NOMO-1 (cell line): ENCODE measurements around the gene OGDH.

Experiments used
- DNase-seq, 2 experiments: peaks; one replicate each; lab custom pipeline; 2025; ENCODE audit not compliant: unreplicated experiment in 2 of 2; lab: John Stamatoyannopoulos, UW

OGDH gene

DNA sequence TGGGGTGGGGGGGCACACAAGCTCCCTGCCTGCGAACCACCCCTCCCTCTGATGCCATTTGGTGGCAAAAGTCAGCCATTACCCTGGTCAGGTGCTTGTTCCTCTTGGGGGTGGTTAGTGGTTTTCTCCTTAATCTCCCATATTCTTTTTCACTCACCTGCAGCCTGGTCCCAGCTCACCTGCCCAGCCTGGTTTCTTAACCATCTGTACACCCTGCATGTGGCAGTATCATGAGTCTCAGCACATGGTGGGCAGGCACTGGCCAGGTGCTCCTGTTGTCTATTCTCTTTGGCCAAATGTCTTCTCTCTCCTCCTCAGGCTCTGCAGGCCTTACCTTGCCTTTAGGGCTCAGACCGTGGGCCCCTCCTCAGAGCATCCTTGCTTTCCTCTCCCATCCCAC, 30.5 kb downstream of the OGDH start:
- DNase-seq = no peak

DNA sequence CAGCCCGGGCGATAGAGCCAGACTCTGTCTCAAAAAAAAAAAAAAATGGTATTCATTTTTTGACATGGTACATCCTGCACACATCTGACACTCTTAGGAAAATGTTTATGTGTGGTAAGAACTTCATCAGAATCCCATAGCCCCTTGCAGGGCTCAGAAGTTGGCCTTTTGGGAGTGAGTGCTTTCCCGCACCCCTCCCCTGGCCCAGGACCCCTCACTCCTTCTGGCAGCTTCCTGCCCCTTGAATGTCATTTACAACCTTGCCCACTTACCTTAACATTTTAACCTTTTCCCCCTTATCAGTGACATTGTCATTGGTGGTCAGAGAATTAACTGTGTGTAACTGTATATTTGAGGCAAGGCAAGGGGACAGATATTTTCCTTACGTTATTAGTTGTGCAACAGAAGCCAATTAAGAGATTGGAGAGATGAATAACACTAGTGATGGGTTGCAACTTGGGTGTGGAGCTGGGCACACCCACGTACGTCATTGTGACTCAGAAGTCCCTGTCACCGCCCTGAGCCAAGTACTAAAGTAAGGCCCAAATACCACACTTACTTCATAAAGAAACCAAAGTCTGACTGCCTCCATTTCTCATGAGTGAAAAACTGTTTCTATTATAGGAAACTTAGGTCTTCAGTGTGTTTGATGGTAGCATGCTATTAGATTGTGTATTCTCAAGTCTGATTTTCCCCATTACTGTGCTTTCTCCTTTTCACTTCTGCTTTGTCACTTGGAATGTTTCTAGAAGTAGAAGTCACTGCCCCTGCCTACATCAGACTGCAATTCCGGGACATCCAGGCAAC, 31.6 kb downstream of the OGDH start:
- DNase-seq = peak; percentile 84 to 85

DNA sequence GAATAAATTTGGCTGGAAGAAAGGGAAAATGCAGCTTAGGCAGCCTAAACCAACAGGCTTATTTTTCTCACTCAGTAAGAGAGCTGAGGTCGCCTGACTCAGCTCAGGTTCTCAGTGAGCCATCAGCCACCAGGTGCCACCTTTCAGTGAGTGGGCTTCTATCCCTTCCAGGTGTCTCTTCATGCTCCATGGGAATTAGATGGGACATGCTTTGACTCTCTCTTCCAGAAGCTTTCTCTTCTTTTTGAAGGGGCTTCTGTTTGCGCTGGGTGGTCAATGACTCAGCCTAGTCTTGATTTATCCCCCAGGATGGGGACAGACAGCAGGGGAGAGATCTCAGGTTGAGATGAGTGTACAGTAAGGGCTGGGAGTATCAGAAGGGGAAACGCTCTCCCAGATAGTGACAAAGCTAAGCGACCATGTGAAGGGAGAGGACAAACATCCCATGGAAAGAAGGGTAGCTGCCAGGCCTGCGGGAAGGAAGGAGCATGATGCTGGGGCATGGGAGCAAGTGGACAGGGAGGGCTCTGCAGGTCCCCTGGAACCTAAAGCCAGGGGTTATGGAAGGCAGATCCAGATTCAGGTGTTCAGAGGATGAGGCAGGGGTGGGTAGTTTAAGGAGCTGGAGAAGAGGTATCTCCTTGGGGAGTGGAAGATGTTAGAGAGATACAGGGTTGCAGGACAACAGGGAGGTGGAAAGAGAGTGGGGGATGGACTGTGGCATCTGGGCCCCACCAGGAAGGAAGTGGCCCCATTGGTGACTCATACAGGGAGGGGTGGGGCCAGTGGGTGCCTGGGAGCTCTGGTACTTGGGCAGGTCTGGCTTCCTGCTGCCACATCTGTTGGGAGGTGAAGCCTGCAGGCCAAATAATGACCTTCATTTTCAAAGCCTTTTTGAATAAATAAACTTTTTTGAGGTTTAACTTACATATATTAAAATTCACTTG, 32.5 kb downstream of the OGDH start:
- DNase-seq = peak; percentile 82 to 94

DNA sequence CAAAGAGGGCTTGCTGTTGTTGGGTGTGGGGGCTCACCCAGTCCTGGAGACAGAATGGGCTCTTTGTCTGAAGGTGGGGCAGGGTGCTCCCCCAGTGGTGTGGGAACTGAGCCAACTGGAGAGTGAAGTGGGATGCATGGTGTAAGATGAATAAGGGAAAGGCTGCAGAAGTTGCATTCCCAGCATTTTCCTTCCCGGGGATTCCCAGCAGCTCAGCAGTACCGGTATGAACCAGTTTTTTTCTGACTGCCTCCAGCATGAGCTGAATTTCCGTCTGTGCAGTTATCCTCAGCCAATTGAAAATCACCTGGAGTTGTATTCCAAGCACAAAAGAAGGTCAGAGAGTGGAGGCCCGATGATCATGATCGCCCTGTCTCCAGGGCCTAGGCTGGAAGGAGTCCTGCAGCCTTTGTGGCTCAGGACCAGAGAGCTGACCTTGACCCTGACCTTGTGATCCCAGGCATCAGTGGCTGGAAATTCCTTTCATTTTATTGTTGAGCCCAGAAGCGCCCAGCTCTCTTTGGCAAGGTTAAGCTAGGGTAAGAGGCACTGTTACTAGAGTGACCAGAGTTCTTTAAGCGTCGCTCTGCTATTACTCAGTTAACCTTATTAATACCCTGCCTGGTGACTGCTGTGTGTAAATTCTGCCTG, 33.4 kb downstream of the OGDH start:
- no peak for DNase-seq

DNA sequence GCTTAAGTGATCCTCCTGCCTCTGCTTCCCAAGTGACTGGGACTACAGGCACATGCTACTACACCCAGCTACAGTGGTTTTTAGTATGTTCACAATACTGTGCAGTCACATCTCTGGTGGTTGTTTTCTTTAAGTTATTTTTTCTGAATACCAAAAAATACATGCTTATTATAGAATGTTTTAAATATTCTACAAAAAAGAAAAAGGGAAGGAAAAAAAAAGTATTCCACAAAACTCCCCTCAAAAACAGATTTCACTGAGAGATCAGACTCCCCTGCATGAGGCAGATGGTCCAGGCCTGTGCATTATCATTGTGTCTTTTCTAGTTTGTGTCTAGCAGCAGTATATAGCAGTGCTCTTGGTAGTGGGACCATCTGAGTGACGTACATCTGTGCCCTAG, 36.8 kb downstream of the OGDH start:
- DNase-seq = no peak

DNA sequence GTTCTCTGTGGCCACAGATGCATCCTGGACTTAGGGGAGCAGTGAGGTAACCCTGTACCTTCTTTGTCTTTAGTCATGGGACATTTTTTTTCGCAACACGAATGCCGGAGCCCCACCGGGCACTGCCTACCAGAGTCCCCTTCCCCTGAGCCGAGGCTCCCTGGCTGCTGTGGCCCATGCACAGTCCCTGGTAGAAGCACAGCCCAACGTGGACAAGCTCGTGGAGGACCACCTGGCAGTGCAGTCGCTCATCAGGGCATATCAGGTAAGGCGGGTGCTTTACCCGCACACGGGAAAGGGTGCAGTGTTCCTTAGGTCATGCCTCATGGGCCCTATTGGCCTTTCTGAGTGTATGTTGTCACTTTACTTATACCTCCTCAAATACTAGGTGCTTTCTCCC, 38.8 kb downstream of the OGDH start:
- no peak for DNase-seq

DNA sequence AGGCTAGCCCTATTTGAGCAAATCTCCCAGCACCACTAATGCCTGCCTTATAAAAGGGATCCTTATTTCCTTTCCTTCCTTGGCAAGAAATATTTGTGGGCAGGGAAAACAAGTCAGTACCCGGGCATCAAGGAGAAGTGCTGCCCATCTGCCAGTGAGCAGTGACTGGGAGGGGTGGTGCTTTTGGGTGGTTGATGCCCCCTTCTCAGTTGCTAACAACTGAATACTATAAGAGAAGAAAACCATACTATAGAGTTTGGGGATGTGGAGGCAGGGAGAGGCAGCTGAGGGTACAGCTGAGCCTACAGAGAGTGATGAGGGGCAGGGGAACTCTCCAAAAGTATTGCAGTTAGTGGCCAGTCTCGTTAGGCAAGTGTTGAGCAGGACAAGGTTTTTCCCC, 39.3 kb downstream of the OGDH start:
- no peak for DNase-seq

DNA sequence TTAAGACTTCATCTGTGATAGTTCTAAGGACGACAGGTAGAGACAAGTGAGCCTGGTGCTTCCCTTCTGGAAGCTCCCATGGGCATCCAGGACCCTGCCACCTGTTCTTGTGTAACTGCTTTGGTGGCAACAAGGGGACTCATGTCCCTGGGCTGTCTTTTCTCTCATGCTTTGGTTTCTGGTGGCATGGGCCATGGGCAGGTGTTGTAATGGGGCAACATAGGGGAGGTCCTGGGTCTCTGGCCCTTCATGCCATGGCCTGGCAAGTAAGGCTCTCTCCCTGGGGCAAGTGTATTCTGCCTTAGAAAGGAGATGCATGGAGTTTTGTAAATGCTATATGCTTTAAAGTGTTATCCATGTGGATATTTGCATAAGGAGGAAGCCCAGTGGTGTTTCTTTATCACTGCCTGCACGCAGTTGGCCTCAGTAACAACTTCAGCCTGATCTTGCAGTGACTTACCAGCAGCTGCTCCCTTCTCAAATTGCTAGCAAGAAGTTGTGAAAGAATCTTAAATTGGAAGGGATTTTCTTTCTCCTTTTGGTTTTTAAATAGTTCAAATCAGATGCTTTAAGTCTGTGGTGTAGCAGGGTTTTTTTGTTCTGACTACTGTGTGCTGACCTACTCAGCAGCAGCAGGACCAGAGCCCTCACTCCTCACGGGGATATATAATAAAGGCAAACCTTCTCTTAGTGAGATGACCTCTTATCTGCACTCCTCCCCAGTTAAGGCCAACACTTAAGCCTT, 39.9 kb downstream of the OGDH start:
- DNase-seq = peak in 1 of 2 experiments; percentile 9

DNA sequence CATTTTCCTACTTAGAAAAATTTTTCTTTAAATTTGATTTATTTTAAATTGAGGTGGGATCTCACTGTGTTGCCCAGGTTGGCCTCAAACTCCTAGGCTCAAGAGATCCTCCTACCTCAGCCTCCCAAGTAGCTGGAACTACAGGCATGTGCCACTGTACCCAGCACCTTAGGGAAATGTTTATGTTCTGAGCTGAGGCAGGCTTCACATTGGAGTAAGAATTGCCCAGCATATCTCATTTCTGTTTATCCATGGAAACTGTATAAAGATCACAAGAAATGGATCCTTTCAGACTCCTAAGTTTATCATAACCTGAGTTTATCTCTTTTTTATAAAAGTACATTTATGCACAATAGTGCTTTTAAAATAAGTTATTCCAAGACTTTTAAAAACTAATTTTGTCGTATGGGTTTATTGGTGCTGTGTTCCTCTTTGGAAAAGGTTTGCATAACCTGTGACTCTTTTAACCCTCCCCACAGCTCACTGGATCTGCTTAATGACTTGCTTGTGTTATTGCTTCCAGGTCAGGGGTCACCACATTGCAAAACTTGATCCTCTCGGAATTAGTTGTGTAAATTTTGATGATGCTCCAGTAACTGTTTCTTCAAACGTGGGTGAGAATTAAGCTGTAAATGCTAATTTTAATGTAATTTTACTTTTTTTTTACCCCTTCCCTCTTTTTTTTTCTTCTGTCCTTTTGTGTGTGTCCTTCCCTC, 40.7 kb downstream of the OGDH start:
- no peak for DNase-seq

DNA sequence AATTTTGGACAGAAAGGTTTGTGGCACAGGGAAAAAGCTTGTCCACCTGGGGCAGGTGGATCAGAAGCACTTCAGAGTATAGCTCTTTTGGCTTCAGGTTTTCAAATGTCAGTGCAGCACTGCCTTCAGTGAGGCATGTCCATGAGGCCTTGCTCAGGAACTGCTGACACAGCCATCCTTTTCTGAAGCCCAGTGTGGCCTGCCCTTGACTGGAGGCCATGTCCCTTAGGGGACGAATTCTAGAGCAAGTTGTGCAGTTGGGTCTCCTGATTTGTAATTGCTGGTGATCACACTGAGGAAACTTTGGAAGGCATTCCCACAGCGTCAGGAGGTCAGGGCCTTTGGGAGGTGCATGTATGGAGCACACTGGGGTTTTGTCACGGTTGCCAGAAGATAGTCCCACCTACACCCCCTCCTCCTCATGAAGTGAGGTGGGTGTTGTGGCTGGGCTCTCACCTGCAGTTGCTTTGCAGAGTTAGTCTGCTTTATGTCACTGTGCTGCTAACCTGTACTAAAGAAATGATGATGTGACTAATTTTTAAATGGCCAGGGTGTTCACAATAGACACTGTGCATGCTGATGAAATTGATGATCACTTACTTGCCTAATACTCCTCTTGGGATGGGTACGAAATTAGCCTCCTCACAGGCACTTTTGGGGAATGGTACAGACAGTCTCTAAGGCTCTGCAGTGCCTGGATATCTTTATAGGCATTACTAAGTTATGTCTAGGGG, 41.7 kb downstream of the OGDH start:
- DNase-seq = no peak

DNA sequence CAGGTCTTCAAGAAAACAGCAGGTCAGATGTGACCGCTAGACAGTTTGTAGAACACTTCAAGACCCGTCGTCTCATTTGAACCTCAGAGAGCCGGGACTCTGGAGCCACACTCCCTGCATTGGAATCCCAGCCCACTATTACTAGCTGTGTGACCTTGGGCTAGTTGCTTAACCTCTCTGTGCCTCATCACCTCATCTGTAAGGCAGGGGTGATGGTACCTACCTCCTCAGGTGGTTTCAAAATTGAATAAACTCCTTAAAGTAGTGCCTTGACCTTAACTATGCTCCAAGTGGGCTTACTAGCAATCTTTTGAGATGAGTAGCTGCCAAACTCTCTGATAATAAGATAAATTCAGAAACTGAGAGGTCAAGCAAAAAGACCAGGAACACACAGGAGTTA, 43.8 kb downstream of the OGDH start:
- DNase-seq = no peak

DNA sequence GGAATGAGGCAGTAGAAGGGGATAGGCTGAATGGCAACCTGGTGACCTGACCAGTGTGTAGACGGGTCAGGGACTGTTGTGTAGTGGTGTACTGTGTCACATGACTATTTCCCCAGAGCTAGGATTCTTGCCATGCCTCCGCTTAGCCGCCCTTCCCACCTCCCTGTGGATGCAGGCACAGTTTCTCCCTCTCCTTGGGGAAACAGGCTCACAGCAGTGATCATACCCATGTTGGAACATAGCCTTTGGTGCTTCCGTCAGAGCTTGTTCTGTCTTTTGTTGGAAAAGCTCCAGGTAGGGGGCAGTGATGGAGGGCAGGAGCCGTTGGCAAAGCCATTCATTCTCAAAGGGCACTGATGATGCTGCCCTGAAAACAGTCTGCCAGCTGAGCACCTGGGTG, 44.3 kb downstream of the OGDH start:
- no peak for DNase-seq

DNA sequence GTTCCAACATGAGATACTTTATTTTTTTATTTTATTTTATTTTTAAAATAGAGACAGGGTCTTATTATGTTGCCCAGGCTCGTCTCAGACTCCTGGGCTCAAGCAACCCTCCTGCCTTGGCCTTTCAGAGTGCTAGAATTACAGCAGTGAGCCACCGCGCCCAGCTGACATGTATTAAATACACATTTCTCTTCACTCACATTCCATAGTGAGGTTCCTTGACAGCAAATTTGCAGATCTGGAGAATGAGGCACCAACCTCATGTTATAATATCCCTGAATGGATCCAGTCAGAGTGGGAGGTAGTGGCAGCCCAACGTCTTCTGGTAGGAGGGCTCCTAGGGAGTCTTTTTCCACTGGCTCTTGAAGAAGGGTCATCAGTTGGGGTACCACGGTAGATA, 46.1 kb downstream of the OGDH start:
- no peak for DNase-seq

DNA sequence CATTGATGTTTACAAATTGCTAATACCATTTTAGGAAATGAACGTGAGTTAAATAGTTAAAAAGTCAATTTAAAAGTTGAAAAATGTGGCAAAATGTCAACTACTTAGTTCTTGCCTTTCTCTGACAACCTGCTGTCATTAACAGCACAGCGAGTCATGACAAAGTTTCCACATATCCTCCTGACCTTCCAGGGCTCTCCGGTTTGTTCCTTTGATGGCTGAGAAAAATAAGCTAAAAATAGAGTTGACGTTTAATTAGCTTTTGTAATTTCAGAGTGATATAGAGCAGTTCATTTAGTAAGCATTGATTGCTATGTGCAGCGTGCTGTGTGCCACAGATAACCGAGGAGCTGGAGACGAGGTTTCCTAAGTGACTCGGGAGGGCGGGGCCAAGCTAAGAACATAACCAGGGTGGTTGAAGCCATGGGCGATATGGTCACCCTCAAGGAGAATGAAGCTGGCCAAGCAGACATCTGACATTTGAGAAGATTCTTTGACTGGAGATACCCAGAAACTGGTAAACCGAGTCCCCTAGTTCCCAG, 47.9 kb downstream of the OGDH start:
- DNase-seq = no peak

DNA sequence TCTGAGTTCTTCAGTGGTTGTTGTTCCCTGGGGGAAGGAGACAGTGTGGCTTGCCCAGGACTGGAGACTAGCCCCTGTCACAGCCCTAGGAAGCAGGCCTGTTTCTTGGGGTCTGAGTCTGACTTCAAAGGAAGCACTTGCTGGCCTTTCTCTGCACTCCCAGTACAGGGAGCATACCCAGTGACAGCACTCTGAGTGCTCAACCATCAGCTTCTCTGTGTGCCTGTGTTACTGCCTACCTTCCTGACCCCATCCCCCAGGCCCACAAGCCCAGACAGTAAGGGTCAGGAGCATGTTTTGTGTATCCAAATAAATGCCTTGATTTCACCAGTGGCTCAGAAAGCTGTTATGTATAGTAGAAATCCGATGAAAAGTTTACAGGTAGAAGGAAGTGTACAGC, 48.9 kb downstream of the OGDH start:
- no peak for DNase-seq

DNA sequence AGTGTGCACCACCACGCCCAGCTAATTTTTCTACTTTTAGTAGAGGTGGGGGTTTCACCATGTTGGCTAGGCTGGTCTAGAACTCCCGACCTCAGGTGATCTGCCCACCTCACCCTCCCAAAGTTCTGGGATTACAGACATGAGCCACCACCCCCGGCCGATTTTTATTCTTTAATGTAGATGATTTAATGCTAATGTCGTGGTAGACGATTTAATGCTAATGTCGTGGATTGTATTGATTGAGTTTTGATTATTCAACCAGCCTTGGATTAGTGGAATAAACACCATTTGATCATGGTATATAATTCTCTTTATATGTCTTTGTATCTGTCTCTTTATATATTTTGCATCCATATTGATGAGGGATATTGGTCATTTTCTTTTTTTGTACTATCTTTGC, 52.6 kb downstream of the OGDH start:
- no peak for DNase-seq

DNA sequence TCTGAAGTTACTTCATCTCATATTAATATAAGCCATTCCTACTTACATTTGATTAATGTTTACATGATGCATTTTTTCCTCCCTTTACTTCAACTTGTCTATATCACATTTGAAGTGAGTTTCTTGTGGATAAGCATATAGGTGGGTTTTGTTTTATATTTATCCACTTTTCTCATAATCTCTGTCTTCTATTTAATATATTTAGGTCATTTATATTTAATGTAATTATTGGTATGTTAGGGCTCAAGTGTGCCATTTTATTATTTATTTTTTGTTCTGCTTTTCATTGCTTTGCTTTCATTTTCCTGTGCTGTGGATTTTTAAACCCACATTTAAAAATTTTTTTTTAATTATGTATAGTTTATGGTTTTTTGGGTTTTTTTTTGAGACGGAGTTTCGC, 54.8 kb downstream of the OGDH start:
- DNase-seq = no peak

DNA sequence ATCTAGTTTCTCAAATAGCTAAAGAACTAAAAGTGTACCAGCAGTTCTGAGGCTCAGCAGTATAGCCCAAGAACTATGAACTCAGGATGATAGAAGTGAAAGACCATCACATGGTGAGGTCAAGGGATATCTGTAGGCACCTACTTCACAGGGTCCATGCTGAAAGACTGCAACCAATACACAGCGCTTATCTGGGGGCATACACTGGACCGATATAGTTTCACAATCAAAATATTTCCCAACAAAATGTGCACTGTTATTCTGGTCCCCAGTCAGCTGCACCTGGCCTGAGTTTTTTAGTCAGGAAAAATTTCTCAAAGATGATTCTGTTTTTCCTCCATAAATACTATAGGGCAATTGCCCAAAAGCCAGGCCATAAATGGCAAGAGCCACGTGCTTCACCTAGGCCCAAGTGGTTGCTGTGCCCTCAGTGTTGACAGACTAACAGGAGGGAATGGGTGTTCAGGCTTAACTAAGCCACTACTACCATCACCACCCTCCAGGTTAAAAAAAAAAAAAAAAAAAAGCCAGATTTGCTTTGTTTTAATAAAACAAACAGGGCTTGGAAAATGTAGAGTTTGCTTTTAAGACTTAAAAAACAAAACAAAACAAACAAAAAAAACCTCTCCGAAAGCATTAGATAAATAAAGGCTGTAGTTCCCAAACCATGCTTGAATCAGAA, 58.5 kb downstream of the OGDH start:
- no peak for DNase-seq
